GM20000 (cell line): ENCODE results near the gene PKIG.

Experiments used
- DNase-seq: peaks from one replicate; pipeline ENCODE4 v3.0.0; 2012; ENCODE audit warnings: low spot score
- TF ChIP-seq, protein P1 (sequence below): IDR thresholded peaks from 2 replicates; pipeline ENCODE4 v1.5.1; 2012; ENCODE audit warnings: mild to moderate bottlenecking, control low read depth; ENCODE audit errors: extremely low read depth, missing control alignments

Gene PKIG

DNA sequence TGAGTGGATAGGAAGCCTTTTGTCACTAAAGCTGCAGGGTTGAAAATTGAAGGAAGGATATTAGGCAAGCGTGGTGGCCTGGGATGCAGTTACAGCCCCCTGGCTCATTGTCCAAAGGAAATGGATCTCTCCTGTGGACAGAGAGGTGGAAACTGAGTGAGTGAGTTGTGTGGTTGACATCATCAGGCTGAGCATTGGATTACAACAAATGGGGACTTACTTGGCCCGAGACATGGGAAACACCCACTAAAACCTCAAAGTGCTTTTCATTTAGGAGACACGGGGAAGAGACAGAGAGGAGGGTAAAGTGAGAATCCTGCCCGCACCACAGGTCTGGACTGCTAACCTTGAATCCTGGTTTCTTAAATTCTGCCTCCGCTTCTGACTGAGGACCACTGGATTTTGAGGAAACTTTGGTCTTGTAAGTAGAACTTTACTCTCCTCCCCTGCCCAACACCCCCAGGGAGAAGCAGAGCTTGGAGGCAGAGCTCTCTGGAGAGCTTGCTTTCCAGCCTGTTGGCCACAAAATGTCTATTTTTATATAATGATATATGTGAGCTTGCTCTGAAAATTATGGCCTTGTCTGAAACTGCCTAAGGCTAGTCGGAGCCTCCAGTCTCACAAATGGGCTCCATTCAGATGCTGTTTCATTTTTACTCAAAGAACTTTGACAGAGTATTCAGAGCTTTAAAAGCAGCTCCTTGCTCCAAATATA lies at the start of gene PKIG:
PKIG (plus strand) TSS at position 269 of the 715 bp plus-strand sequence. CDS start 31,978 bp downstream, outside the sequence.
- no peak for DNase-seq
- TF ChIP-seq, protein P1, sequence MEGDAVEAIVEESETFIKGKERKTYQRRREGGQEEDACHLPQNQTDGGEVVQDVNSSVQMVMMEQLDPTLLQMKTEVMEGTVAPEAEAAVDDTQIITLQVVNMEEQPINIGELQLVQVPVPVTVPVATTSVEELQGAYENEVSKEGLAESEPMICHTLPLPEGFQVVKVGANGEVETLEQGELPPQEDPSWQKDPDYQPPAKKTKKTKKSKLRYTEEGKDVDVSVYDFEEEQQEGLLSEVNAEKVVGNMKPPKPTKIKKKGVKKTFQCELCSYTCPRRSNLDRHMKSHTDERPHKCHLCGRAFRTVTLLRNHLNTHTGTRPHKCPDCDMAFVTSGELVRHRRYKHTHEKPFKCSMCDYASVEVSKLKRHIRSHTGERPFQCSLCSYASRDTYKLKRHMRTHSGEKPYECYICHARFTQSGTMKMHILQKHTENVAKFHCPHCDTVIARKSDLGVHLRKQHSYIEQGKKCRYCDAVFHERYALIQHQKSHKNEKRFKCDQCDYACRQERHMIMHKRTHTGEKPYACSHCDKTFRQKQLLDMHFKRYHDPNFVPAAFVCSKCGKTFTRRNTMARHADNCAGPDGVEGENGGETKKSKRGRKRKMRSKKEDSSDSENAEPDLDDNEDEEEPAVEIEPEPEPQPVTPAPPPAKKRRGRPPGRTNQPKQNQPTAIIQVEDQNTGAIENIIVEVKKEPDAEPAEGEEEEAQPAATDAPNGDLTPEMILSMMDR = no peak

DNA sequence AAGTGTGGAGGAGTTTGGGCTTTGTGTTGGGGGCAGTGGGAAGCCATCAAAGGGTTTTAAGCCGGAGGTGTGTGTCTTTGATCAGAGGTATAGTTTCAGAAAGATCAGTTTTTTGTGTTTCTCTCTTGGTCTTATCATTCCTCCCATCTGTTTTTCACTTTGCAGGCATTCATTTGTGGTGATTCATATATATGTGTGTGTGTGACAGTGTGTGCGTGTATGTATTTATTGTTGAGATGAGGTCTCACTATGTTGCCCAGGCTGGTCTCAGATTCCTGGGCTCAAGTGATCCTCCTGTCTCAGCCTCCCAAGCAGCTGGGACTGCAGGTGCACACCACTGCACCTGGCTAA lies 49.4 kb upstream of the PKIG start:
- DNase-seq = no peak
- TF ChIP-seq, protein P1 = no peak

DNA sequence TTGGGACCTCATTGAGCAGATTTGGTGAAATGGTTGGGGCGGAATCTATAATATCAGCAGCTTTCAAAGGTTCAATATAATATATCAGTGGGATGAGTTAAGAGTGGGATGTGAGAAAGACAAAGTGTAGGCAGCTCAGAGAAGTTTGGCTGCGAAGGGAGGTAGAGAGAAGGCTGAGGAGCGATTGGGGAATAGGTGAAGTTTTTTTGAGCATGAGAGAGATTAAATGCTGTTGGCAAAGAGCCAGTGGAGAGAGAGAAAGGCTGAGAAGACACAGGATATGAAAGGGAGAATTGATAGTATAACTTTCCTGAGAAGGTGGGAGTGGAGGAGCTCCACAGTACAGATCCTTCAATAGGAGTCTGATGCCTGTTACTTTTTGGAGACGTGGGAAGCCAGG lies 48.5 kb upstream of the PKIG start:
- TF ChIP-seq, protein P1 = no peak
- no peak for DNase-seq

DNA sequence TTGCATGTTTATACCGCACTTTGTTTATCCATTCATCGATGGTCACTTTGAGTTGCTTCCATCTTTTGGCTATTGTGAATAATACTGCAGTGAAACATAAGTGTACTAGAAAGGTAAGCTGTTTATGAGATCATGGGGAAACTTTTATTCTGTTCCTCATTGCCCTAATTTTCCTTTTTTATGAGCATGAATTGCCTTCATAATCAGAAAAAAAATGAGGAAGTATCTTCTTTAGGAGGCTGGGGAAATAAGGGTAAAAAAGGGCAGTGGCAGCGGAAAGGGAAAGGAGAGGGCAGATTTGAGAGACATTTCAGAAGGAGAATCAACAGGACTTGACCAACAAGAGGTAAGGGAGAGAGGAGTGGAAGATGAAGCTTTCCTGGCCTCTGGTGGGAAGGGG lies 46.2 kb upstream of the PKIG start:
- TF ChIP-seq, protein P1 = no peak

DNA sequence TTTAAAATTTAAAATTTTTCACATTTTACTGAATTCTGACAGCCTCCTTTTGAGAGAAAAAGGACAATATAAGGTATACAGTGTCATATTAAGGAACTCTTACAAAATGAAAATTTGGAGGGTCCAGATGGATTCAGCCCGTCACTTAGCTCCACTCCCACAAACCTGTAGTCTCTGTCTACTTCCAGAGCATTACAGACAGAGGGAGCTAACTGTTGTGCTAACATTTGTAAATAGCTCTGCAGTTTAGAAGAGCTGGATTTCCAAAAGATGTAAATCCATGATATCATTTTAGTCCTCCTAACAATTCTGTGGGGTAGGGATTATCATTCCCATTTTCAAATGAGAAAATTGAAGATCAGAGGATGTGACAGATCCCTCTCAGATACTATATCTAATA lies 44.4 kb upstream of the PKIG start:
- TF ChIP-seq, protein P1 = no peak
- DNase-seq = no peak

More for the DNA sequence above, 46.2 kb upstream of the PKIG start:
- no peak for DNase-seq

DNA sequence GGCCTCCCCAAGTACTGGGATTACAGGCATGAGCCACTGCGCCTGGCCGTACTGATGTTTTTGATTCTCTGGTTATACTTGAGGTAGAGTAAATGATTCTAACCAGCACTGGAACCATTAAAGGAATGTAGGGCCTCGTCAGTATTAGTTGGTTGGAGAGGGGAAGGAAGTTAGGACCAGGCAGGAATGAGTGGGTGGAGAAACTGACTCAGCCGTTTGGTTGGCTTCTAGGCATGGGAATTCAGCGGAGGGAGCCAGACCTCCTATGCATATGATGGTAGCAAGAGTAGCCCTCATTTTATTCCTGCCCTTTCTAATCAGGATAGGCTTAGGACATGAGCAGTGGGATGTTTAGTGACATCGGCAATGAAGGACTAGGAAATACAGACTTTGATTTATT lies 41.5 kb upstream of the PKIG start:
- TF ChIP-seq, protein P1 = no peak
- DNase-seq = no peak

DNA sequence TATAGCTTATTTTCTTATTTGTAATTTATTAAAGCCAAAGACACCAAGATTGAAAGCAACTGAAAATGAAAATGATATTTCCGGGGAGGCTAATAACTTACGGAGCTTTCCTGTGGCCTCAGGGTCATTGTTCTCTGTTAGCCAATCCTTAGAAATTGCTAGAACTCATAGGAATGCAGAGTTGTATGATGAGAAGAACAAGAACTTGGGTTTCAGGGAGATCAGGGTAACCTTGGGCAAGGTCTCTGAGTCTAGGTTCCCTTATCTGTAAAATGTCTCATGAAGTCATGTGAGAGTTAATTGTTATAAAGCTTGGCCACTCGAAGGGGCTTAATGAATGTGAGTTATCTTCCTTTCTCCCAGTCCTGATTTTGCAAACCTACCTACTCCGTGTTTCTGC lies 40.4 kb upstream of the PKIG start:
- DNase-seq = no peak
- TF ChIP-seq, protein P1 = no peak
